Loucy (cell line): ENCODE data around the gene ATF7.

Experiments used
- EZH2phosphoT487 ChIP-seq: fragments of 200-600 bp; IDR thresholded peaks from 2 replicates; pipeline ENCODE4 v1.6.1; 2018; ENCODE audit warnings: antibody characterized with exemption, mild to moderate bottlenecking, moderate library complexity, borderline replicate concordance
- TF ChIP-seq, protein P1 (sequence below): fragments of 200-600 bp; sonication (generic); conservative IDR thresholded peaks from 2 replicates; pipeline ENCODE4 v1.5.1; 2014; ENCODE audit warnings: mild to moderate bottlenecking, antibody characterized with exemption, low read length

DNA sequence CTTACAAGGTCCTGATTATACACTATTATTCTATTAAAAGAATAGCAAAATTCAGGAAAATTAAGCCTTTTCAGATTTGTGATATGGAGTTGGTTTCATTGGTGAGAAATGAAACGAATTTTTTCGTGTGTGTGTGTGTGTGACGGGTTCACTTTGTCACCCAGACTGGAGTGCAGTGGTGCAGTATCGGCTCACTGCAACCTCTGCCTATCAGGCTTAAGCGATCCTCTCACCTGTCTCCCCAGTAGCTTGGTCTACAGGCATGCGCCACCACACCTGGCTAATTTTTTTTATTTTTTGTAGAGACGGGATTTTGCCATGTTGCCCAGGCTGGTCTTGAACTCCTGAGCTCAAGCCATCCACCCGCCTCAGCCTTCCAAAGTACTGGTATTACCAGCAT, 164.6 kb downstream of the ATF7 start:
- TF ChIP-seq, protein P1, sequence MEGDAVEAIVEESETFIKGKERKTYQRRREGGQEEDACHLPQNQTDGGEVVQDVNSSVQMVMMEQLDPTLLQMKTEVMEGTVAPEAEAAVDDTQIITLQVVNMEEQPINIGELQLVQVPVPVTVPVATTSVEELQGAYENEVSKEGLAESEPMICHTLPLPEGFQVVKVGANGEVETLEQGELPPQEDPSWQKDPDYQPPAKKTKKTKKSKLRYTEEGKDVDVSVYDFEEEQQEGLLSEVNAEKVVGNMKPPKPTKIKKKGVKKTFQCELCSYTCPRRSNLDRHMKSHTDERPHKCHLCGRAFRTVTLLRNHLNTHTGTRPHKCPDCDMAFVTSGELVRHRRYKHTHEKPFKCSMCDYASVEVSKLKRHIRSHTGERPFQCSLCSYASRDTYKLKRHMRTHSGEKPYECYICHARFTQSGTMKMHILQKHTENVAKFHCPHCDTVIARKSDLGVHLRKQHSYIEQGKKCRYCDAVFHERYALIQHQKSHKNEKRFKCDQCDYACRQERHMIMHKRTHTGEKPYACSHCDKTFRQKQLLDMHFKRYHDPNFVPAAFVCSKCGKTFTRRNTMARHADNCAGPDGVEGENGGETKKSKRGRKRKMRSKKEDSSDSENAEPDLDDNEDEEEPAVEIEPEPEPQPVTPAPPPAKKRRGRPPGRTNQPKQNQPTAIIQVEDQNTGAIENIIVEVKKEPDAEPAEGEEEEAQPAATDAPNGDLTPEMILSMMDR: no peak
- TF ChIP-seq EZH2phosphoT487: no peak
